ENCODE measurements around the gene FCHSD2.

The FCHSD2 gene

GRCh38 chr11:72904016-72904415, 238.1 kb downstream of the FCHSD2 start:
- no peak for DNase-seq (ENCODE audit: low spot score)
- no peak for TF ChIP-seq CTCF (IDR thresholded peaks at IDR 0.05; ENCODE audit: extremely low read depth, missing control alignments)

GRCh38 chr11:72901374-72901773, 240.7 kb downstream of the FCHSD2 start:
- TF ChIP-seq CTCF (IDR thresholded peaks at IDR 0.05; ENCODE audit: extremely low read depth, missing control alignments) = no peak
- DNase-seq (ENCODE audit: low spot score) = no peak

- no peak for TF ChIP-seq CTCF (IDR thresholded peaks at IDR 0.05; ENCODE audit: extremely low read depth, missing control alignments)
- DNase-seq (ENCODE audit: low spot score) = no peak
These were observed 242.1 kb downstream of the FCHSD2 start for GRCh38 chr11:72900013-72900412.

- DNase-seq (ENCODE audit: low spot score) = no peak
- TF ChIP-seq CTCF (IDR thresholded peaks at IDR 0.05; ENCODE audit: extremely low read depth, missing control alignments) = no peak
These were observed 242.9 kb downstream of the FCHSD2 start for GRCh38 chr11:72899238-72899637.

GRCh38 chr11:72897506-72897905, 244.6 kb downstream of the FCHSD2 start:
- TF ChIP-seq CTCF (IDR thresholded peaks at IDR 0.05; ENCODE audit: extremely low read depth, missing control alignments) = no peak
- no peak for DNase-seq (ENCODE audit: low spot score)

GRCh38 chr11:72896431-72896830, 245.7 kb downstream of the FCHSD2 start:
- no peak for DNase-seq (ENCODE audit: low spot score)
- no peak for TF ChIP-seq CTCF (IDR thresholded peaks at IDR 0.05; ENCODE audit: extremely low read depth, missing control alignments)

- DNase-seq (ENCODE audit: low spot score) = no peak
- no peak for TF ChIP-seq CTCF (IDR thresholded peaks at IDR 0.05; ENCODE audit: extremely low read depth, missing control alignments)
These were observed 251.2 kb downstream of the FCHSD2 start for GRCh38 chr11:72890881-72891280.

Measured in GM20000 (cell line).